HCT116 (cell line): ENCODE data around the gene TRNAU1AP. TPM values are rescaled to one million over a fixed set of nuclear protein-coding genes. Genes with fewer than 3 reads are reported as not detected.

Experiments
- ATAC-seq: fragments of 200-7000 bp; cut with Tn5 transposase; 2 replicates; pipeline ENCODE4 v1.9.1; 2020; ENCODE audit warnings: mild to moderate bottlenecking, moderate library complexity
- BruUV-seq: library from RNA; stranded (reverse); fragments of 400-500 nt; replicated peaks from 2 replicates; lab custom pipeline; 2021; lab: Mats Ljungman, UMichigan
- CTCF ChIA-PET: fragments of 300-600 bp; sonication (Branson Sonifier 250); formaldehyde crosslinking; loops from one replicate; lab custom pipeline; 2021; ENCODE audit warnings: antibody characterized with exemption; lab: Charles Lee
- POLR2A ChIA-PET: fragments of 300-600, 350-600 bp; sonication (Branson Sonifier 250); formaldehyde crosslinking; loops from one replicate; lab custom pipeline; 2021; ENCODE audit warnings: antibody characterized with exemption; lab: Charles Lee
- RAD21 ChIA-PET, 2 experiments: fragments of 300-600 bp; sonication (Branson Sonifier 250); formaldehyde crosslinking; loops; one replicate each; lab custom pipeline; 2023; ENCODE audit warnings: low total read pairs in 2 of 2; ENCODE audit not compliant: uncharacterized antibody in 2 of 2, unreplicated experiment in 2 of 2, low non-redundant PET in 1 of 2; lab: Charles Lee
- DNase-seq: peaks from one replicate; pipeline ENCODE4 v3.0.0-alpha.2; 2010; ENCODE audit warnings: low read depth, low spot score
- H2AFZ ChIP-seq: fragments of 200-600 bp; shearing (Covaris generic), sonication (generic); 2 replicates; pipeline ENCODE4 v1.6.1; 2017; ENCODE audit warnings: low read depth, mixed run types, mixed read lengths, antibody characterized with exemption, low read length; ENCODE audit not compliant: poor library complexity, severe bottlenecking
- H3K27ac ChIP-seq: 2 replicates; pipeline ENCODE4 v1.5.1; 2012; ENCODE audit warnings: low read depth, low read length
- H3K27me3 ChIP-seq: fragments of 200-600 bp; sonication (generic); 2 replicates; pipeline ENCODE4 v1.6.1; 2016; ENCODE audit warnings: mixed run types, low read length, mixed read lengths; ENCODE audit not compliant: insufficient read depth
- H3K36me3 ChIP-seq, 2 experiments: fragments of 200-500 bp in 1 of 2; fragments of 200-600 bp in 1 of 2; sonication (Bioruptor generic) in 1 of 2; sonication (generic) in 1 of 2; 2 replicates each; pipeline versions ENCODE4 v1.5.1 to v1.6.1; 2014 to 2016; ENCODE audit warnings: low read length in 2 of 2, inconsistent platforms in 1 of 2, mixed read lengths in 1 of 2, mixed run types in 1 of 2; ENCODE audit not compliant: insufficient read depth in 2 of 2, control insufficient read depth in 1 of 2
- H3K4me1 ChIP-seq, 2 experiments: fragments of 200-600 bp in 1 of 2; sonication (generic) in 1 of 2; 2 replicates each; pipeline versions ENCODE4 v1.5.1 to v1.6.1; 2012 to 2017; ENCODE audit warnings: low read length in 2 of 2, inconsistent platforms in 1 of 2, mild to moderate bottlenecking in 1 of 2, mixed read lengths in 1 of 2, mixed run types in 1 of 2, moderate library complexity in 1 of 2; ENCODE audit not compliant: insufficient read depth in 2 of 2, control insufficient read depth in 1 of 2
- H3K4me2 ChIP-seq: fragments of 200-600 bp; sonication (generic); 2 replicates; pipeline ENCODE4 v1.6.1; 2017; ENCODE audit warnings: mixed run types, low read length, mixed read lengths
- H3K4me3 ChIP-seq, 2 experiments: fragments of 200-600 bp in 1 of 2; sonication (generic) in 1 of 2; replicated peaks in 1 of 2; 2 replicates each; pipeline ENCODE4 v1.5.1; 2011 to 2016; ENCODE audit warnings: low read length in 2 of 2, control low read depth in 1 of 2, low read depth in 1 of 2, mild to moderate bottlenecking in 1 of 2, mixed read lengths in 1 of 2, mixed run types in 1 of 2
- H3K79me2 ChIP-seq: fragments of 200-600 bp; sonication (generic); 2 replicates; pipeline ENCODE4 v1.6.1; 2017; ENCODE audit warnings: mild to moderate bottlenecking, mixed run types, low read length, moderate library complexity, mixed read lengths; ENCODE audit not compliant: insufficient read depth
- H3K9ac ChIP-seq: fragments of 200-600 bp; sonication (generic); 2 replicates; pipeline ENCODE4 v1.6.1; 2016; ENCODE audit warnings: low read length, mixed read lengths
- H3K9me2 ChIP-seq: fragments of 200-600 bp; sonication (generic), shearing (Covaris generic); 2 replicates; pipeline ENCODE4 v1.6.1; 2017; ENCODE audit warnings: mixed run types, mild to moderate bottlenecking, moderate library complexity; ENCODE audit not compliant: insufficient read depth
- H3K9me3 ChIP-seq, 2 experiments: fragments of 200-500 bp in 1 of 2; fragments of 200-600 bp in 1 of 2; sonication (Bioruptor generic) in 1 of 2; sonication (generic) in 1 of 2; 2 replicates each; pipeline ENCODE4 v1.6.1; 2014 to 2017; ENCODE audit warnings: low read length in 2 of 2, mixed read lengths in 2 of 2, inconsistent platforms in 1 of 2, low read depth in 1 of 2, mild to moderate bottlenecking in 1 of 2, mixed run types in 1 of 2, moderate library complexity in 1 of 2; ENCODE audit not compliant: control insufficient read depth in 1 of 2, insufficient read depth in 1 of 2
- H4K20me1 ChIP-seq: fragments of 200-600 bp; sonication (generic), shearing (Covaris generic); 2 replicates; pipeline ENCODE4 v1.6.1; 2017; ENCODE audit warnings: mixed run types, mild to moderate bottlenecking, moderate library complexity; ENCODE audit not compliant: insufficient read depth
- CBX3 ChIP-seq: IDR thresholded peaks from 2 replicates; pipeline ENCODE4 v1.6.1; 2012; ENCODE audit warnings: low read depth
- CEBPB ChIP-seq: IDR thresholded peaks from 2 replicates; pipeline ENCODE4 v1.6.1; 2012; ENCODE audit warnings: low read depth
- EGR1 ChIP-seq: IDR thresholded peaks from 2 replicates; pipeline ENCODE4 v1.6.1; 2012; ENCODE audit warnings: low read depth
- ELF1 ChIP-seq: IDR thresholded peaks from 2 replicates; pipeline ENCODE4 v1.6.1; 2012; ENCODE audit warnings: low read depth, borderline replicate concordance
- EZH2 ChIP-seq: fragments of 200-600 bp; sonication (generic); IDR thresholded peaks from 2 replicates; pipeline ENCODE4 v1.6.1; 2017; ENCODE audit warnings: antibody characterized with exemption, mixed run types
- FOSL1 ChIP-seq: IDR thresholded peaks from 2 replicates; pipeline ENCODE4 v1.6.1; 2012; ENCODE audit warnings: low read depth
- JUND ChIP-seq: IDR thresholded peaks from 2 replicates; pipeline ENCODE4 v1.6.1; 2012
- MAX ChIP-seq: IDR thresholded peaks from 2 replicates; pipeline ENCODE4 v1.6.1; 2012
- POLR2A ChIP-seq: IDR thresholded peaks from 2 replicates; pipeline ENCODE4 v1.7.0; 2011; ENCODE audit warnings: borderline replicate concordance; ENCODE audit not compliant: insufficient read depth, insufficient read length; ENCODE audit errors: extremely low read depth
- RAD21 ChIP-seq: IDR thresholded peaks from 2 replicates; pipeline ENCODE4 v1.6.1; 2012; ENCODE audit warnings: low read depth, mild to moderate bottlenecking
- REST ChIP-seq: IDR thresholded peaks from 2 replicates; pipeline ENCODE4 v1.6.1; 2012; ENCODE audit warnings: low read depth
- SIN3A ChIP-seq: IDR thresholded peaks from 2 replicates; pipeline ENCODE4 v1.6.1; 2012; ENCODE audit warnings: low read depth
- SP1 ChIP-seq: IDR thresholded peaks from 2 replicates; pipeline ENCODE4 v1.6.1; 2012; ENCODE audit warnings: low read depth
- SRF ChIP-seq: IDR thresholded peaks from 2 replicates; pipeline ENCODE4 v1.6.1; 2012; ENCODE audit warnings: low read depth
- TCF7L2 ChIP-seq: IDR thresholded peaks from 2 replicates; pipeline ENCODE4 v1.7.0; 2011; ENCODE audit warnings: borderline replicate concordance, inconsistent platforms; ENCODE audit not compliant: insufficient read depth, insufficient read length; ENCODE audit errors: extremely low read depth
- YY1 ChIP-seq: IDR thresholded peaks from 2 replicates; pipeline ENCODE4 v1.6.1; 2011; ENCODE audit warnings: low read length, low read depth, moderate library complexity, mild to moderate bottlenecking; ENCODE audit not compliant: insufficient replicate concordance; ENCODE audit errors: extremely low read depth
- ZBTB33 ChIP-seq: IDR thresholded peaks from 2 replicates; pipeline ENCODE4 v1.6.1; 2011; ENCODE audit warnings: mild to moderate bottlenecking, low read length, moderate library complexity; ENCODE audit not compliant: insufficient replicate concordance; ENCODE audit errors: extremely low read depth
- ZNF274 ChIP-seq: fragments of 200-500 bp; sonication (Bioruptor generic); IDR thresholded peaks from 2 replicates; pipeline ENCODE4 v1.6.1; 2014; ENCODE audit warnings: mild to moderate bottlenecking, low read depth, low read length, inconsistent platforms
- intact Hi-C: fragments of 100-400 bp; cut with micrococcal nuclease; formaldehyde crosslinking; loops from 2 replicates; pipeline ENCODE4 v1.10.0; 2022
- total RNA-seq: library from RNA; stranded (reverse); gene quantifications from one replicate; pipeline ENCODE4 v1.2.1, GENCODE V29; 2021; ENCODE audit not compliant: unreplicated experiment

The TRNAU1AP gene
- total RNA-seq, 1 experiment from 2014 or later: 29.7 TPM

DNA sequence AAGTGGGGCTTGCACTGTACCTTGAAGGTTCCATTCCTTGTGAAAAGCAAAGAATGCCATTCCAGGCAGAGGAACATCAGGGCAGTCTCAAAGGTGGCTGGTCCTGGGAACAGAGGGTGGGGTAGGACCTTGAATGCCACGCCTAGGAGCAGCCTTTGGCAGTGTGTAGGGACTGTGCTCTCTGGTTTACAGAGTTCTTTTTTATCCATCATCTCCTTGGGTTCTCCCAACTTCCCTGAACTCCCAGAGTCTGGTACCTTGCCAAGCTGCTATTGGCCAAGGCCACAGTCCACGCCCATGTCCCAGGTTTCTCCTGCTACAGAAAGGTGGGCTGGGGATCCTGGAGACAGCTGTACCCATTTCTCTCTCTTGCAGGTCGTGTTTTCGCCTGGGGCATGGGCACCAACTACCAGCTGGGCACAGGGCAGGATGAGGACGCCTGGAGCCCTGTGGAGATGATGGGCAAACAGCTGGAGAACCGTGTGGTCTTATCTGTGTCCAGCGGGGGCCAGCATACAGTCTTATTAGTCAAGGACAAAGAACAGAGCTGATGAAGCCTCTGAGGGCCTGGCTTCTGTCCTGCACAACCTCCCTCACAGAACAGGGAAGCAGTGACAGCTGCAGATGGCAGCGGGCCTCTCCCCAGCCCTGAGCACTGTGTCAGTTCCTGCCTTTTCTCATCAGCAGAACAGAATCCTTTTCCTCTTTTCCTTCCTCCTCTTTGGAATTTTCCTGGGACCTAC, 15.3 kb upstream of the TRNAU1AP start (continued):
- TF ChIP-seq CEBPB (no peak), FOSL1 (no peak), YY1 (no peak), ELF1 (no peak), RAD21 (no peak)

- ATAC-seq: no peak
- BruUV-seq: TSS peak; percentile 78
- no peak overlapping the region for H3K27ac ChIP-seq
- H3K79me2 ChIP-seq: peaks cover 9% of the 10 kb centered on the region; the same call in 1 of the 2 replicates
- H3K9me2 ChIP-seq: no peaks in the 10 kb centered on the region
- H3K4me3 ChIP-seq: no peak overlapping the region
- ChIA-PET RAD21 (no interaction called here), CTCF (no interaction called here), POLR2A (no interaction called here)
- H3K9me3 ChIP-seq: no peaks in the 10 kb centered on the region
- H3K27me3 ChIP-seq: no peaks in the 10 kb centered on the region
- no peak overlapping the region for H3K4me2 ChIP-seq
- H4K20me1 ChIP-seq: 0 out of 2 replicates have a peak, but pooled peaks cover 4% of the 10 kb centered on the region
- no peak overlapping the region for H3K9ac ChIP-seq
- no peak for DNase-seq
- TF ChIP-seq ZNF274 (no peak), EGR1 (no peak), SP1 (no peak), SRF (no peak), MAX (no peak), TCF7L2 (no peak), RAD21 (no peak), JUND (no peak), EZH2 (no peak), POLR2A (no peak), ZBTB33 (no peak), CBX3 (no peak), CEBPB (no peak), SIN3A (no peak), YY1 (no peak), REST (no peak)
- H3K36me3 ChIP-seq: peaks cover 29 to 40% of the 10 kb centered on the region in 2 experiments
- H3K4me1 ChIP-seq: peaks cover 7 to 16% of the 10 kb centered on the region in 2 experiments; a peak in 3 of 4 replicates
- no peak overlapping the region for H2AFZ ChIP-seq
- intact Hi-C loops: no loop called here
Observed at GRCh38 chr1:28538286-28538685, 14.6 kb upstream of the TRNAU1AP start.
